Endothelial cell of umbilical vein (primary cell): ENCODE measurements around the gene HIGD1A. TPM values are rescaled to one million over a fixed set of nuclear protein-coding genes. Genes with fewer than 3 reads are reported as not detected.

ENCODE experiments used
- BruUV-seq: library from RNA; stranded (reverse); fragments of 400-500 nt; replicated peaks from 2 replicates; lab custom pipeline; 2021; lab: Mats Ljungman, UMichigan
- CTCF ChIA-PET: fragments of 300-600, 350-600 bp; sonication (Branson Sonifier 250); formaldehyde crosslinking; loops from one replicate; lab custom pipeline; 2021; ENCODE audit warnings: antibody characterized with exemption, inconsistent platforms; lab: Charles Lee
- POLR2A ChIA-PET: fragments of 300-600, 350-600 bp; sonication (Branson Sonifier 250); formaldehyde crosslinking; loops from one replicate; lab custom pipeline; 2021; ENCODE audit warnings: antibody characterized with exemption, inconsistent platforms; lab: Charles Lee
- DNase-seq: peaks from one replicate; pipeline ENCODE4 v3.0.0-alpha.2; 2011; ENCODE audit warnings: low read depth, low spot score
- FAIRE-seq: peaks from 2 replicates; lab custom pipeline; 2011; peaks lifted over from hg19 to GRCh38; lab: Jason Lieb, UNC
- H2AFZ ChIP-seq: 2 replicates; pipeline ENCODE4 v1.6.0; 2012; ENCODE audit warnings: low read depth, low read length, control low read depth, inconsistent platforms
- H3K27ac ChIP-seq: 2 replicates; pipeline ENCODE4 v1.5.1; 2011; ENCODE audit warnings: low read depth, mild to moderate bottlenecking, control low read depth, low read length, moderate library complexity; ENCODE audit not compliant: insufficient read depth
- H3K27me3 ChIP-seq, 2 experiments: 2 replicates each; pipeline versions ENCODE4 v1.6.0 to v1.6.1; 2011; ENCODE audit warnings: low read length in 2 of 2, mixed read lengths in 1 of 2; ENCODE audit not compliant: control insufficient read depth in 2 of 2, insufficient read depth in 2 of 2
- H3K36me3 ChIP-seq, 2 experiments: 2 replicates in 1 of 2; 3 replicates in 1 of 2; pipeline ENCODE4 v1.5.1; 2011; ENCODE audit warnings: low read length in 2 of 2, mild to moderate bottlenecking in 1 of 2, moderate library complexity in 1 of 2; ENCODE audit not compliant: control insufficient read depth in 2 of 2, insufficient read depth in 2 of 2; ENCODE audit errors: extremely low read depth in 1 of 2
- H3K4me1 ChIP-seq: 3 replicates; pipeline ENCODE4 v1.5.1; 2011; ENCODE audit warnings: mild to moderate bottlenecking, low read length; ENCODE audit not compliant: control insufficient read depth, insufficient read depth; ENCODE audit errors: extremely low read depth
- H3K4me2 ChIP-seq: 2 replicates; pipeline ENCODE4 v1.6.1; 2011; ENCODE audit warnings: low read length, control low read depth, mixed read lengths; ENCODE audit not compliant: insufficient read depth
- H3K4me3 ChIP-seq, 3 experiments: fragments of 200-600 bp in 1 of 3; sonication (generic), shearing (Covaris generic) in 1 of 3; replicated peaks in 1 of 3; 2 replicates each; pipeline ENCODE4 v1.5.1; 2011 to 2016; ENCODE audit warnings: control low read depth in 3 of 3, low read length in 3 of 3, mild to moderate bottlenecking in 2 of 3, inconsistent platforms in 1 of 3, low read depth in 1 of 3, moderate library complexity in 1 of 3; ENCODE audit not compliant: insufficient read depth in 1 of 3
- H3K79me2 ChIP-seq: 2 replicates; pipeline ENCODE4 v1.6.0; 2012; ENCODE audit warnings: low read length, inconsistent platforms; ENCODE audit not compliant: control insufficient read depth, insufficient read depth
- H3K9ac ChIP-seq: replicated peaks from 2 replicates; pipeline ENCODE3; 2011; ENCODE audit warnings: low read length, control low read depth; ENCODE audit not compliant: insufficient read depth; ENCODE audit errors: extremely low read depth
- H3K9me1 ChIP-seq: replicated peaks from 3 replicates; pipeline ENCODE4 v1.6.0; 2011; ENCODE audit warnings: mild to moderate bottlenecking, low read length; ENCODE audit not compliant: control insufficient read depth, insufficient read depth; ENCODE audit errors: extremely low read depth
- H3K9me3 ChIP-seq: replicated peaks from 2 replicates; pipeline ENCODE4 v1.5.1; 2012; ENCODE audit warnings: low read length, inconsistent platforms; ENCODE audit not compliant: control insufficient read depth, insufficient read depth
- H4K20me1 ChIP-seq: replicated peaks from 2 replicates; pipeline ENCODE3; 2011; ENCODE audit warnings: mild to moderate bottlenecking, low read length; ENCODE audit not compliant: control insufficient read depth, insufficient read depth; ENCODE audit errors: extremely low read depth
- EZH2 ChIP-seq: IDR thresholded peaks from 2 replicates; pipeline ENCODE4 v1.6.1; 2012; ENCODE audit warnings: borderline replicate concordance, low read depth, mild to moderate bottlenecking, moderate library complexity, low read length, inconsistent platforms; ENCODE audit not compliant: severe bottlenecking
- FOS ChIP-seq: IDR thresholded peaks from 2 replicates; pipeline ENCODE4 v1.6.1; 2011; ENCODE audit warnings: mild to moderate bottlenecking, low read length, moderate library complexity, borderline replicate concordance; ENCODE audit not compliant: insufficient read depth
- GATA2 ChIP-seq: IDR thresholded peaks from 2 replicates; pipeline ENCODE4 v1.7.0; 2011; ENCODE audit warnings: low read depth, mild to moderate bottlenecking, moderate library complexity, mixed read lengths, low read length; ENCODE audit not compliant: insufficient read length, insufficient read depth
- JUN ChIP-seq: IDR thresholded peaks from 2 replicates; pipeline ENCODE4 v1.6.1; 2011; ENCODE audit warnings: borderline replicate concordance, low read depth; ENCODE audit not compliant: insufficient read length, insufficient read depth
- MAX ChIP-seq: IDR thresholded peaks from 2 replicates; pipeline ENCODE4 v1.6.1; 2011; ENCODE audit not compliant: insufficient read depth, insufficient read length
- MYC ChIP-seq: IDR thresholded peaks from one replicate; pipeline ENCODE4 v1.6.1; 2011; ENCODE audit warnings: mild to moderate bottlenecking, low read depth, low read length
- POLR2A ChIP-seq: IDR thresholded peaks from 2 replicates; pipeline ENCODE4 v1.6.1; 2012; ENCODE audit warnings: low read depth, mild to moderate bottlenecking, control low read depth, low read length
- POLR2AphosphoS5 ChIP-seq: IDR thresholded peaks from 2 replicates; pipeline ENCODE4 v1.6.1; 2012; ENCODE audit warnings: low read depth, mild to moderate bottlenecking, control low read depth, low read length, moderate library complexity; ENCODE audit not compliant: insufficient read depth
- dilution Hi-C: fragments of 300-500 bp; cut with MboI; formaldehyde crosslinking; loops from one replicate; pipeline ENCODE4 v1.15.0; 2019; ENCODE audit warnings: low sequenced_read_pairs; ENCODE audit not compliant: extremely low pct_ligation_motif_present
- intact Hi-C: fragments of 100-400 bp; cut with micrococcal nuclease; formaldehyde crosslinking; loops from one replicate; pipeline ENCODE4 v1.10.0; 2022
- polyA plus RNA-seq, 4 experiments: library from polyadenylated mRNA; depleted of rRNA in 3 of 4; stranded (reverse) in 3 of 4; unstranded in 1 of 4; fragments of >200 nt; gene quantifications; 2 replicates each; pipeline versions ENCODE4 v1.2.1 to v1.2.3, GENCODE V29; 2011 to 2012; ENCODE audit warnings: missing spikeins in 1 of 4
- total RNA-seq: library from RNA; stranded (reverse); gene quantifications from 2 replicates; pipeline ENCODE4 v1.2.3, GENCODE V29; 2021
- TF ChIP-seq, protein P1 (sequence below), 2 donors: IDR thresholded peaks; 1 replicate in 1 of 2; 2 replicates in 1 of 2; pipeline ENCODE4 v1.5.1; 2011; ENCODE audit warnings: low read length in 2 of 2, mild to moderate bottlenecking in 2 of 2, moderate library complexity in 2 of 2, control low read depth in 1 of 2, inconsistent platforms in 1 of 2, low read depth in 1 of 2; ENCODE audit not compliant: insufficient read depth in 1 of 2; ENCODE audit errors: extremely low read depth in 1 of 2

Gene HIGD1A
- total and polyA plus RNA-seq, 2 donors (not counting 3 experiments of a cell fraction or from before 2014, with no cell fraction given) = 59.5 to 68.9 TPM

GRCh38 chr3:42735019-42735418 is 69.3 kb downstream of the HIGD1A start:
- Histone ChIP-seq H3K36me3 (no peaks in the 10 kb centered on the region), H3K9ac (no peak overlapping the region), H3K4me1 (no peaks in the 10 kb centered on the region), H3K9me1 (no peaks in the 10 kb centered on the region), H3K27ac (no peak overlapping the region), H3K27me3 (no peaks in the 10 kb centered on the region), H2AFZ (no peak overlapping the region), H3K4me2 (no peak overlapping the region), H3K79me2 (no peaks in the 10 kb centered on the region), H3K4me3 (no peak overlapping the region), H3K9me3 (no peaks in the 10 kb centered on the region), H4K20me1 (no peaks in the 10 kb centered on the region)
- FAIRE-seq (no peak), DNase-seq (no peak)
- dilution Hi-C loops = no loop called here
- intact Hi-C loops = no loop called here
- TF ChIP-seq FOS = no peak
- TF ChIP-seq GATA2 = no peak
- TF ChIP-seq POLR2A = no peak
- TF ChIP-seq, protein P1, sequence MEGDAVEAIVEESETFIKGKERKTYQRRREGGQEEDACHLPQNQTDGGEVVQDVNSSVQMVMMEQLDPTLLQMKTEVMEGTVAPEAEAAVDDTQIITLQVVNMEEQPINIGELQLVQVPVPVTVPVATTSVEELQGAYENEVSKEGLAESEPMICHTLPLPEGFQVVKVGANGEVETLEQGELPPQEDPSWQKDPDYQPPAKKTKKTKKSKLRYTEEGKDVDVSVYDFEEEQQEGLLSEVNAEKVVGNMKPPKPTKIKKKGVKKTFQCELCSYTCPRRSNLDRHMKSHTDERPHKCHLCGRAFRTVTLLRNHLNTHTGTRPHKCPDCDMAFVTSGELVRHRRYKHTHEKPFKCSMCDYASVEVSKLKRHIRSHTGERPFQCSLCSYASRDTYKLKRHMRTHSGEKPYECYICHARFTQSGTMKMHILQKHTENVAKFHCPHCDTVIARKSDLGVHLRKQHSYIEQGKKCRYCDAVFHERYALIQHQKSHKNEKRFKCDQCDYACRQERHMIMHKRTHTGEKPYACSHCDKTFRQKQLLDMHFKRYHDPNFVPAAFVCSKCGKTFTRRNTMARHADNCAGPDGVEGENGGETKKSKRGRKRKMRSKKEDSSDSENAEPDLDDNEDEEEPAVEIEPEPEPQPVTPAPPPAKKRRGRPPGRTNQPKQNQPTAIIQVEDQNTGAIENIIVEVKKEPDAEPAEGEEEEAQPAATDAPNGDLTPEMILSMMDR (IDR thresholded peaks at IDR 0.05; ENCODE audit: extremely low read depth in 1 of 2, insufficient read depth in 1 of 2, low read depth in 1 of 2, low read length in 2 of 2) = no peak
- no peak for TF ChIP-seq JUN
- TF ChIP-seq MYC = no peak
- TF ChIP-seq EZH2 = no peak
- TF ChIP-seq POLR2AphosphoS5 = no peak
- no peak for TF ChIP-seq MAX
- ChIA-PET POLR2A (no interaction called here), CTCF (interaction anchor here (1.9 kb wide), 1 partner anchor 9 kb away, joined by 10 read pairs; no protein-coding TSS in a partner anchor)
- BruUV-seq = no TSS peak
